ENCODE measurements around the gene PSORS1C2. TPM values are rescaled to one million over a fixed set of nuclear protein-coding genes. Genes with fewer than 3 reads are reported as not detected.

PSORS1C2 gene
- total and polyA plus RNA-seq, 11 donors: not detected

- H3K9me3 ChIP-seq: no peaks in the 10 kb centered on the region
- intact Hi-C loops (cut with DNase I): no loop called here
- no peaks in the 10 kb centered on the region for H3K27me3 ChIP-seq
- 71 to 78% (median 74%) methylated on average over 3 of the region's 3 CpGs for WGBS, 4 donors
- no peak overlapping the region for H3K27ac ChIP-seq
- TF ChIP-seq, protein P1, sequence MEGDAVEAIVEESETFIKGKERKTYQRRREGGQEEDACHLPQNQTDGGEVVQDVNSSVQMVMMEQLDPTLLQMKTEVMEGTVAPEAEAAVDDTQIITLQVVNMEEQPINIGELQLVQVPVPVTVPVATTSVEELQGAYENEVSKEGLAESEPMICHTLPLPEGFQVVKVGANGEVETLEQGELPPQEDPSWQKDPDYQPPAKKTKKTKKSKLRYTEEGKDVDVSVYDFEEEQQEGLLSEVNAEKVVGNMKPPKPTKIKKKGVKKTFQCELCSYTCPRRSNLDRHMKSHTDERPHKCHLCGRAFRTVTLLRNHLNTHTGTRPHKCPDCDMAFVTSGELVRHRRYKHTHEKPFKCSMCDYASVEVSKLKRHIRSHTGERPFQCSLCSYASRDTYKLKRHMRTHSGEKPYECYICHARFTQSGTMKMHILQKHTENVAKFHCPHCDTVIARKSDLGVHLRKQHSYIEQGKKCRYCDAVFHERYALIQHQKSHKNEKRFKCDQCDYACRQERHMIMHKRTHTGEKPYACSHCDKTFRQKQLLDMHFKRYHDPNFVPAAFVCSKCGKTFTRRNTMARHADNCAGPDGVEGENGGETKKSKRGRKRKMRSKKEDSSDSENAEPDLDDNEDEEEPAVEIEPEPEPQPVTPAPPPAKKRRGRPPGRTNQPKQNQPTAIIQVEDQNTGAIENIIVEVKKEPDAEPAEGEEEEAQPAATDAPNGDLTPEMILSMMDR (IDR thresholded peaks at IDR 0.05): no peak
- TF ChIP-seq POLR2A (IDR thresholded peaks at IDR 0.05): no peak
- peaks cover 0 to 20% (median 7%) of the 10 kb centered on the region in 12 donors for H3K4me1 ChIP-seq
- H3K4me3 ChIP-seq: no peak overlapping the region
- H3K36me3 ChIP-seq: no peaks in the 10 kb centered on the region
- DNase-seq: no peak
- no peak for ATAC-seq
Measured at GRCh38 chr6:31096215-31096614, 42.7 kb downstream of the PSORS1C2 start.

DNA sequence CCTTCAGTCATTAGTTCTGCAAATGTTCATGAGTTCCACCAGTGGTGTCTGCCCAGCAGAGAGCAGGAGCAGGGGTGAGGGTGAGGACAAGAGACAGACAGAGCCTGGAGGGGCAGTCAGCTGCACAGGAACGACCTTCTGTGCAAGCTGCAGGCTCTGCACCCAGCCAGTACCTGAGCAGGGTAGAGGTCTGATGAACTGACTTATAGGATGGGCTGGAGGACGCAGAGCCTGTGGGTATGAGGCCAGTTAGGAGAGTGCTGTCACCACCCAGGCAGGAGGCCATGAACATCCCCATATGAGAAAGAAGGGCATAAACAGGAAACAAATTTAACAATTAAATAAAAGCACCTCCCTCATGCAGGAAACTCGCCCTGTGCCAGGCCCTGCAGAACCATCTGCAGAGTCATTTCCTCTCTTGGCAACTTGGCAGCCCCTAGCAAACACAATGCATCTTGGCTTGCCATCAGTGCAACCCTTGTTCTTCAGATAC is 44.4 kb downstream of the PSORS1C2 start:
- ATAC-seq (peak; percentile 22 to 49 (median 32)), DNase-seq (no peak)
- WGBS, 4 donors: 55 to 65% (median 56%) methylated on average over 3 of the region's 3 CpGs
- H3K27me3 ChIP-seq: no peaks in the 10 kb centered on the region
- H3K36me3 ChIP-seq: no peaks in the 10 kb centered on the region
- H3K9me3 ChIP-seq: no peaks in the 10 kb centered on the region
- intact Hi-C loops (cut with DNase I): no loop called here
- TF ChIP-seq, protein P1 (IDR thresholded peaks at IDR 0.05): no peak
- no peak for TF ChIP-seq POLR2A (IDR thresholded peaks at IDR 0.05)
- no peak overlapping the region for H3K4me3 ChIP-seq
- H3K4me1 ChIP-seq: peaks cover 0 to 20% (median 7%) of the 10 kb centered on the region in 12 donors
- peak overlapping the region in 8 of 12 donors; percentile 7 to 67 (median 42) for H3K27ac ChIP-seq

DNA sequence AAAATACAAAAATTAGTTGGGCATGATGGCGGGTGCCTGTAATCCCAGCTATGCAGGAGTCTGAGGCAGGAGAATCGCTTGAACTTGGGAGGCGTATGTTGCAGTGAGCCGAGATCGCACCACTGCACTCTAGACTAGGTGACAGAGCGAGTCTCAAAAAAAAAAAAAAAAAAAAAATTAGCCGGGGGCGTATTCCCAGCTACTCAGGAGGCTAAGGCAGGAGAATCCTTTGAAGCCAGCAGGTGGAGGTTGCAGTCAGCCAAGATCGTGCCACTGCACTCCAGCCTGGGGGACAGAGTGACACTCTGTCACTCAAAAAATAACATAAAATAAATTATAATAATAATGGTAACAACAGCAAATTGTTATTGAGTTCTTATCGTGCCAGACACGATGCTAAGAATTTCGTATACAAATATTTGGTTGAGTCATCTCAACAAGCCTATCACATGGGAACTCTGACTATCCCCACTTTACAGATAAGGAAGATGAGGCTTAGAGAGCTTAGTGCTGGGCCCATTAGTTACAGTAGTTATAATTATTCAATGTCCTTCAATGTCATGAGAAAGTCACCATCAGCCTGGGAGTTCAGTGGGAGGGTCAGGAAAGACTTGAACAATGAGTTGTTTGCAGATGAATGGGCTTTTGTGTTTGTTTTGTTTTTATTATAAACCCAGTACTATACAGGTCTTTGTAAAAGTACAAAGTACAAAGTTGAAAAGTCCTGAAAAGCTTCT is 45.9 kb downstream of the PSORS1C2 start:
- no peaks in the 10 kb centered on the region for H3K36me3 ChIP-seq
- no peaks in the 10 kb centered on the region for H3K9me3 ChIP-seq
- peak in 1 of 4 donors; percentile 14 for ATAC-seq
- H3K27me3 ChIP-seq: no peaks in the 10 kb centered on the region
- peaks cover 0 to 20% (median 7%) of the 10 kb centered on the region in 12 donors for H3K4me1 ChIP-seq
- peak overlapping the region in 3 of 12 donors; percentile 3 to 38 (median 29) for H3K27ac ChIP-seq
- TF ChIP-seq, protein P1 (IDR thresholded peaks at IDR 0.05): no peak
- TF ChIP-seq POLR2A (IDR thresholded peaks at IDR 0.05): no peak
- WGBS, 4 donors: 83 to 89% (median 85%) methylated on average over 12 of the region's 12 CpGs
- DNase-seq: no peak
- no peak overlapping the region for H3K4me3 ChIP-seq
- intact Hi-C loops (cut with DNase I): no loop called here

- Histone ChIP-seq H3K27ac (peak overlapping the region in 1 of 12 donors; percentile 29), H3K4me1 (peaks cover 0 to 22% (median 8%) of the 10 kb centered on the region in 12 donors), H3K4me3 (no peak overlapping the region), H3K9me3 (no peaks in the 10 kb centered on the region), H3K27me3 (peaks cover 0 to 1% (median 0%) of the 10 kb centered on the region in 9 donors), H3K36me3 (no peaks in the 10 kb centered on the region)
- WGBS, 4 donors: 92 to 96% (median 94%) methylated on average over 2 of the region's 2 CpGs
- DNase-seq (no peak), ATAC-seq (no peak)
- no peak for TF ChIP-seq POLR2A (IDR thresholded peaks at IDR 0.05)
- TF ChIP-seq, protein P1 (IDR thresholded peaks at IDR 0.05): no peak
- intact Hi-C loops (cut with DNase I): no loop called here
Measured at GRCh38 chr6:31092238-31092637, 46.6 kb downstream of the PSORS1C2 start.
